B cell (primary cell): ENCODE results near the gene ABHD2. TPM values are rescaled to one million over a fixed set of nuclear protein-coding genes. Genes with fewer than 3 reads are reported as not detected.

Source experiments
- ATAC-seq: fragments of 200-7000 bp; cut with Tn5 transposase; one replicate; pipeline ENCODE4 v1.10.0; 2021; ENCODE audit warnings: low read depth, mild to moderate bottlenecking, moderate number of reproducible peaks, moderate library complexity
- CTCF ChIA-PET: fragments of 350-600 bp; sonication (Branson Sonifier 250); formaldehyde crosslinking; loops from one replicate; lab custom pipeline; 2021; ENCODE audit warnings: antibody characterized with exemption, inconsistent platforms; lab: Charles Lee
- POLR2A ChIA-PET: fragments of 350-600 bp; sonication (Branson Sonifier 250); formaldehyde crosslinking; loops from one replicate; lab custom pipeline; 2021; ENCODE audit warnings: antibody characterized with exemption; lab: Charles Lee
- DNase-seq: peaks from one replicate; pipeline ENCODE4 v3.0.0; 2013
- H2AFZ ChIP-seq: 2 replicates; pipeline ENCODE4 v1.6.1; 2012; ENCODE audit warnings: mild to moderate bottlenecking, low read depth, low read length; ENCODE audit not compliant: insufficient read depth, poor library complexity, severe bottlenecking
- H3K27ac ChIP-seq, 2 donors: 1 replicate in 1 of 2; 2 replicates in 1 of 2; pipeline ENCODE4 v1.5.1; 2012 to 2013; ENCODE audit warnings: low read length in 2 of 2, mild to moderate bottlenecking in 2 of 2, moderate library complexity in 1 of 2
- H3K27me3 ChIP-seq, 4 experiments: fragments of 200-600 bp in 1 of 4; sonication (generic) in 1 of 4; replicated peaks in 1 of 4; 1 replicate in 2 of 4; 2 replicates in 2 of 4; pipeline versions ENCODE4 v1.6.1 to v1.7.0; 2013 to 2016; ENCODE audit warnings: low read length in 3 of 4, mild to moderate bottlenecking in 2 of 4, mixed read lengths in 1 of 4, moderate library complexity in 1 of 4; ENCODE audit not compliant: insufficient read depth in 4 of 4, control insufficient read depth in 3 of 4; ENCODE audit errors: control extremely low read depth in 1 of 4
- H3K36me3 ChIP-seq, 2 experiments: replicated peaks in 1 of 2; 1 replicate in 1 of 2; 2 replicates in 1 of 2; pipeline versions ENCODE4 v1.6.1 to v1.7.1; 2013; ENCODE audit warnings: low read length in 1 of 2; ENCODE audit not compliant: insufficient read depth in 2 of 2, control insufficient read depth in 1 of 2; ENCODE audit errors: control extremely low read depth in 1 of 2, extremely low read depth in 1 of 2
- H3K4me1 ChIP-seq, 2 donors: fragments of 200-600 bp in 1 of 2; sonication (generic) in 1 of 2; 1 replicate in 1 of 2; 2 replicates in 1 of 2; pipeline versions ENCODE4 v1.5.1 to v1.6.1; 2013 to 2017; ENCODE audit warnings: low read length in 2 of 2; ENCODE audit not compliant: control insufficient read depth in 2 of 2, insufficient read depth in 2 of 2
- H3K4me2 ChIP-seq: replicated peaks from 2 replicates; pipeline ENCODE3; 2012; ENCODE audit warnings: mild to moderate bottlenecking, low read depth, low read length; ENCODE audit not compliant: poor library complexity, severe bottlenecking
- H3K4me3 ChIP-seq, 5 experiments: fragments of 200-600 bp in 1 of 5; sonication (generic) in 1 of 5; 1 replicate in 3 of 5; 2 replicates in 2 of 5; pipeline versions ENCODE4 v1.5.1 to v1.7.0; 2011 to 2016; ENCODE audit warnings: low read length in 4 of 5, mild to moderate bottlenecking in 4 of 5, low read depth in 2 of 5, control low read depth in 1 of 5, moderate library complexity in 1 of 5; ENCODE audit not compliant: insufficient read depth in 1 of 5; ENCODE audit errors: control extremely low read depth in 1 of 5, extremely low read depth in 1 of 5
- H3K79me2 ChIP-seq: fragments of 200-600 bp; sonication (generic); one replicate; pipeline ENCODE4 v1.6.0; 2016; ENCODE audit warnings: low read length; ENCODE audit not compliant: control insufficient read depth, insufficient read depth
- H3K9ac ChIP-seq: fragments of 200-600 bp; sonication (generic); 2 replicates; pipeline ENCODE4 v1.6.1; 2017; ENCODE audit warnings: mild to moderate bottlenecking, low read length, moderate library complexity
- H3K9me3 ChIP-seq, 3 donors: one replicate each; pipeline versions ENCODE4 v1.6.1 to v1.7.1; 2013; ENCODE audit warnings: low read length in 2 of 3; ENCODE audit not compliant: control insufficient read depth in 2 of 3, insufficient read depth in 1 of 3; ENCODE audit errors: control extremely low read depth in 1 of 3
- H4K20me1 ChIP-seq: 2 replicates; pipeline ENCODE4 v1.6.0; 2012; ENCODE audit warnings: mild to moderate bottlenecking, low read length; ENCODE audit not compliant: insufficient read depth, control insufficient read depth, poor library complexity, severe bottlenecking
- H3K27ac Mint-ChIP-seq: one replicate; pipeline ENCODE4 v1.8.0; 2021; ENCODE audit warnings: mixed read lengths
- H3K27me3 Mint-ChIP-seq: one replicate; pipeline ENCODE4 v1.8.0; 2021; ENCODE audit warnings: mixed read lengths
- H3K4me1 Mint-ChIP-seq: one replicate; pipeline ENCODE4 v1.8.0; 2021; ENCODE audit warnings: mixed read lengths
- H3K4me3 Mint-ChIP-seq: one replicate; pipeline ENCODE4 v1.8.0; 2021; ENCODE audit warnings: mixed read lengths
- H3K9me3 Mint-ChIP-seq: one replicate; pipeline ENCODE4 v1.8.0; 2022; ENCODE audit warnings: mixed read lengths; ENCODE audit not compliant: insufficient read depth
- CTCF ChIP-seq: fragments of 200-600 bp; IDR thresholded peaks from one replicate; pipeline ENCODE4 v1.8.0; 2022; ENCODE audit warnings: antibody characterized with exemption, mild to moderate bottlenecking
- EZH2 ChIP-seq: IDR thresholded peaks from 2 replicates; pipeline ENCODE4 v1.6.1; 2012; ENCODE audit warnings: borderline replicate concordance, low read depth, mild to moderate bottlenecking, moderate library complexity, low read length; ENCODE audit not compliant: insufficient read depth, poor library complexity, severe bottlenecking
- WGBS: methylation state at CpG from one replicate; pipeline ENCODE4 v1.1.5; 2013; ENCODE audit warnings: missing lambda C conversion rate; ENCODE audit not compliant: insufficient coverage; 5-methylcytosine and 5-hydroxymethylcytosine counted together
- intact Hi-C: fragments of 100-400 bp; cut with micrococcal nuclease; formaldehyde crosslinking; loops from one replicate; pipeline ENCODE4 v1.10.0; 2022
- polyA plus RNA-seq: library from polyadenylated mRNA; depleted of rRNA; stranded (reverse); fragments of >200 nt; gene quantifications from 2 replicates; pipeline ENCODE4 v1.2.3, GENCODE V29; 2012
- total RNA-seq, 2 donors: library from RNA; stranded (reverse); fragments of 120-200 nt in 1 of 2; gene quantifications; 1 replicate in 1 of 2; 2 replicates in 1 of 2; pipeline versions ENCODE4 v1.2.3 to v1.2.4, GENCODE V29; 2013 to 2022

ABHD2 gene
- total and polyA plus RNA-seq, 2 donors (not counting 1 experiment from before 2014, with no cell fraction given) = 7.1 to 45.8 TPM

GRCh38 chr15:89118481-89118989 lies 30.3 kb downstream of the ABHD2 start:
- CTCF ChIA-PET = interaction anchor here (1.9 kb wide), 1 partner anchor 11 kb away, joined by 6 read pairs; no protein-coding TSS in a partner anchor
- intact Hi-C loops = no loop called here

More at GRCh38 chr15:89118481-89118989, 30.3 kb downstream of the ABHD2 start:
- Histone ChIP-seq H3K27me3 (no peaks in the 10 kb centered on the region), H3K9ac (no peak overlapping the region), H3K4me3 (no peak overlapping the region), H3K4me2 (no peak overlapping the region), H2AFZ (no peak overlapping the region), H3K4me1 (no peaks in the 10 kb centered on the region), H3K27ac (no peak overlapping the region), H3K36me3 (peaks cover 0 to 48% of the 10 kb centered on the region in 2 experiments), H3K9me3 (no peaks in the 10 kb centered on the region), H4K20me1 (no peaks in the 10 kb centered on the region), H3K79me2 (no peaks in the 10 kb centered on the region)
- POLR2A ChIA-PET = no interaction called here
- Mint-ChIP-seq H3K9me3 (no peaks in the 10 kb centered on the region), H3K4me3 (no peak overlapping the region), H3K27me3 (no peaks in the 10 kb centered on the region), H3K4me1 (no peaks in the 10 kb centered on the region), H3K27ac (no peak overlapping the region)
- TF ChIP-seq CTCF = no peak
- no peak for TF ChIP-seq EZH2
- no CpG with 5 or more reads among the region's 2 CpGs for WGBS
- DNase-seq (no peak), ATAC-seq (no peak)
